Tibial artery (tissue), 4 donors: ENCODE measurements around the gene CTNNA2.

Source experiments
- DNase-seq, 2 donors: peaks; one replicate each; pipeline ENCODE4 v3.0.0-alpha.2; 2019
- H3K27ac ChIP-seq, 2 donors: fragments of 200-600 bp; sonication (generic) in 1 of 2; 1 replicate in 1 of 2; 2 replicates in 1 of 2; pipeline ENCODE4 v1.5.1; 2018 to 2019; ENCODE audit warnings: mild to moderate bottlenecking in 1 of 2
- H3K27me3 ChIP-seq, 2 donors: fragments of 200-600 bp; sonication (generic) in 1 of 2; one replicate each; pipeline versions ENCODE4 v1.5.1 to v1.6.0; 2016 to 2019
- H3K36me3 ChIP-seq, 3 donors: fragments of 200-600 bp; sonication (generic) in 2 of 3; one replicate each; pipeline ENCODE4 v1.5.1; 2016 to 2019; ENCODE audit warnings: mild to moderate bottlenecking in 2 of 3
- H3K4me1 ChIP-seq, 4 donors: fragments of 200-600 bp; sonication (generic) in 2 of 4; 1 replicate in 3 of 4; 2 replicates in 1 of 4; pipeline ENCODE4 v1.5.1; 2016 to 2019
- H3K4me3 ChIP-seq, 2 donors: fragments of 200-600 bp; sonication (generic) in 1 of 2; 1 replicate in 1 of 2; 2 replicates in 1 of 2; pipeline ENCODE4 v1.5.1; 2018 to 2019; ENCODE audit warnings: mild to moderate bottlenecking in 2 of 2
- H3K9me3 ChIP-seq, 3 donors: fragments of 200-600 bp; sonication (generic) in 1 of 3; one replicate each; pipeline ENCODE4 v1.5.1; 2016 to 2019
- intact Hi-C: fragments of 100-400 bp; cut with DNase I; formaldehyde crosslinking; loops from one replicate; pipeline ENCODE4 v1.15.0; 2023; ENCODE audit warnings: low total_unique reads
- TF ChIP-seq, protein P1 (sequence below), 2 experiments: fragments of 200-600 bp in 1 of 2; fragments of 450-650 bp in 1 of 2; IDR thresholded peaks; one replicate each; pipeline ENCODE4 v1.5.1; 2017 to 2019; ENCODE audit warnings: antibody characterized with exemption in 2 of 2, mild to moderate bottlenecking in 1 of 2, moderate library complexity in 1 of 2

The CTNNA2 gene

GRCh38 chr2:79936715-79937114, 423.9 kb downstream of the CTNNA2 start:
- intact Hi-C loops = no loop called here
- H3K4me3 ChIP-seq = no peak overlapping the region
- DNase-seq = no peak
- TF ChIP-seq, protein P1, sequence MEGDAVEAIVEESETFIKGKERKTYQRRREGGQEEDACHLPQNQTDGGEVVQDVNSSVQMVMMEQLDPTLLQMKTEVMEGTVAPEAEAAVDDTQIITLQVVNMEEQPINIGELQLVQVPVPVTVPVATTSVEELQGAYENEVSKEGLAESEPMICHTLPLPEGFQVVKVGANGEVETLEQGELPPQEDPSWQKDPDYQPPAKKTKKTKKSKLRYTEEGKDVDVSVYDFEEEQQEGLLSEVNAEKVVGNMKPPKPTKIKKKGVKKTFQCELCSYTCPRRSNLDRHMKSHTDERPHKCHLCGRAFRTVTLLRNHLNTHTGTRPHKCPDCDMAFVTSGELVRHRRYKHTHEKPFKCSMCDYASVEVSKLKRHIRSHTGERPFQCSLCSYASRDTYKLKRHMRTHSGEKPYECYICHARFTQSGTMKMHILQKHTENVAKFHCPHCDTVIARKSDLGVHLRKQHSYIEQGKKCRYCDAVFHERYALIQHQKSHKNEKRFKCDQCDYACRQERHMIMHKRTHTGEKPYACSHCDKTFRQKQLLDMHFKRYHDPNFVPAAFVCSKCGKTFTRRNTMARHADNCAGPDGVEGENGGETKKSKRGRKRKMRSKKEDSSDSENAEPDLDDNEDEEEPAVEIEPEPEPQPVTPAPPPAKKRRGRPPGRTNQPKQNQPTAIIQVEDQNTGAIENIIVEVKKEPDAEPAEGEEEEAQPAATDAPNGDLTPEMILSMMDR (IDR thresholded peaks at IDR 0.05) = no peak
- no peaks in the 10 kb centered on the region for H3K9me3 ChIP-seq
- no peak overlapping the region for H3K27ac ChIP-seq
- H3K36me3 ChIP-seq = no peaks in the 10 kb centered on the region
- H3K4me1 ChIP-seq = peaks cover 0 to 4% (median 0%) of the 10 kb centered on the region in 4 donors
- H3K27me3 ChIP-seq = peaks cover 0 to 7% of the 10 kb centered on the region in 2 donors

- no peak for DNase-seq
- TF ChIP-seq, protein P1 (IDR thresholded peaks at IDR 0.05) = no peak
- intact Hi-C loops = no loop called here
- no peak overlapping the region for H3K4me3 ChIP-seq
- H3K4me1 ChIP-seq = peaks cover 0 to 4% (median 0%) of the 10 kb centered on the region in 4 donors
- H3K27ac ChIP-seq = no peak overlapping the region
- no peaks in the 10 kb centered on the region for H3K9me3 ChIP-seq
- peaks cover 0 to 6% of the 10 kb centered on the region in 2 donors for H3K27me3 ChIP-seq
- H3K36me3 ChIP-seq = no peaks in the 10 kb centered on the region
These were observed 425.8 kb downstream of the CTNNA2 start for GRCh38 chr2:79938648-79939047.

DNA sequence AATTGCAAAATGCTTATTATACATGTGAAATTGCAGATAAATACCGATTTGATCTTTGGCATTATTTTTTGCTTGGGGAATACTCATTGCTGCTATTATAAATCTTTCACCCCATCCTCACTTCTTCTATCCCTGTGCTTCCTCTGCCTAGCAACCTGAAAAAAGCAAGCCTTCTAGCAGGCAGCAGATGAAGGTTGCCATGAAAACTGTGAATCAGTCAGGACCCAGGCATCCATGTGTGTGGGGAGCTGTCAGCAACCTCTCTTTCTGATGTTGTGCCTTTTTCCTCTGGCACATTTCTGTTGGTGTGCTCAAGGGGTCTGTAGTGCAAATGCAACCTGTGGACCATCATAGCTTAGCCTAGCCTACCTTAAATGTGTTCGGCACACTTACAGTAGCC, 427.5 kb downstream of the CTNNA2 start:
- Histone ChIP-seq H3K4me1 (peaks cover 0 to 4% (median 0%) of the 10 kb centered on the region in 4 donors), H3K27ac (no peak overlapping the region), H3K27me3 (no peaks in the 10 kb centered on the region), H3K36me3 (no peaks in the 10 kb centered on the region), H3K9me3 (no peaks in the 10 kb centered on the region), H3K4me3 (no peak overlapping the region)
- intact Hi-C loops = no loop called here
- TF ChIP-seq, protein P1 (IDR thresholded peaks at IDR 0.05) = no peak
- no peak for DNase-seq

GRCh38 chr2:79941179-79941578, 428.3 kb downstream of the CTNNA2 start:
- Histone ChIP-seq H3K27ac (no peak overlapping the region), H3K4me1 (no peaks in the 10 kb centered on the region), H3K27me3 (no peaks in the 10 kb centered on the region), H3K36me3 (no peaks in the 10 kb centered on the region), H3K9me3 (no peaks in the 10 kb centered on the region), H3K4me3 (no peak overlapping the region)
- no peak for DNase-seq
- intact Hi-C loops = no loop called here
- TF ChIP-seq, protein P1 (IDR thresholded peaks at IDR 0.05) = no peak

- Histone ChIP-seq H3K4me3 (no peak overlapping the region), H3K9me3 (no peaks in the 10 kb centered on the region), H3K4me1 (no peaks in the 10 kb centered on the region), H3K27me3 (no peaks in the 10 kb centered on the region), H3K27ac (no peak overlapping the region), H3K36me3 (no peaks in the 10 kb centered on the region)
- no peak for DNase-seq
- TF ChIP-seq, protein P1 (IDR thresholded peaks at IDR 0.05) = no peak
- intact Hi-C loops = no loop called here
These were observed 431.4 kb downstream of the CTNNA2 start for GRCh38 chr2:79944205-79944604.
